Muscle layer of duodenum (tissue), 2 donors: ENCODE data around the gene CASP9.
"Not testable (repeated sequence)": the region's sequence is repeated elsewhere in the genome, so short reads cannot be mapped to it uniquely, and the experiment has no call there.

Experiments used
- H3K27ac ChIP-seq: one replicate; pipeline ENCODE4 v1.7.0; 2013; ENCODE audit warnings: mild to moderate bottlenecking, low read length
- H3K27me3 ChIP-seq: one replicate; pipeline ENCODE4 v1.7.0; 2013; ENCODE audit warnings: low read depth, mild to moderate bottlenecking, control low read depth, low read length
- H3K36me3 ChIP-seq, 2 donors: one replicate each; pipeline ENCODE4 v1.7.0; 2013; ENCODE audit warnings: low read length in 2 of 2, control low read depth in 1 of 2, mild to moderate bottlenecking in 1 of 2; ENCODE audit not compliant: insufficient read depth in 2 of 2, control insufficient read depth in 1 of 2
- H3K4me1 ChIP-seq, 2 donors: one replicate each; pipeline ENCODE4 v1.7.0; 2013; ENCODE audit warnings: low read length in 2 of 2, mild to moderate bottlenecking in 2 of 2, control low read depth in 1 of 2, moderate library complexity in 1 of 2; ENCODE audit not compliant: insufficient read depth in 2 of 2, control insufficient read depth in 1 of 2
- H3K4me3 ChIP-seq, 2 donors: one replicate each; pipeline ENCODE4 v1.7.0; 2013; ENCODE audit warnings: low read length in 2 of 2, low read depth in 1 of 2, mild to moderate bottlenecking in 1 of 2
- H3K9me3 ChIP-seq, 2 donors: one replicate each; pipeline ENCODE4 v1.7.0; 2013; ENCODE audit warnings: low read length in 2 of 2, control low read depth in 1 of 2, mild to moderate bottlenecking in 1 of 2; ENCODE audit not compliant: control insufficient read depth in 1 of 2
- donor health status: healthy.

The CASP9 gene

DNA sequence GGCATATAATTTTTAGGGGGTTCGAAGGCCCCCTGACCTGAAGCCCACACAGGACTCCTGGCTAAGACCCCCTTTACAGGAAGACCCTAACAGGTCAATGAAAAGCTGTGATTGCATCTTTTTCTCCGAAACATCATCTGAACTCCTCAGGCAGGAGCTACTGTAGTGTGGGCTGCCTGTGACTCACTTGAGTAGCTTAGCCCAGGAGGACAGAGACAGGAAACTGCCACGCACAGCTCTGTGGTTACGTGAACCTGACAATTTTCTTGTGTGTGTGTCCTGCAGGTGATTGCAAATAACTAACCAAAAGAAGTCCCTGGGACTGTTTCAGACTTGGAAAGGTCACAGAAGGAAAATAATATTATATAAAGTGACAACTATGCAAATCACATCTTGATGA lies 33.0 kb downstream of the CASP9 start:
- not testable (repeated sequence) for H3K9me3 ChIP-seq, H3K27ac ChIP-seq, H3K27me3 ChIP-seq, H3K4me3 ChIP-seq, H3K4me1 ChIP-seq
- peaks cover 14 to 38% of the 10 kb centered on the region in 2 donors for H3K36me3 ChIP-seq

DNA sequence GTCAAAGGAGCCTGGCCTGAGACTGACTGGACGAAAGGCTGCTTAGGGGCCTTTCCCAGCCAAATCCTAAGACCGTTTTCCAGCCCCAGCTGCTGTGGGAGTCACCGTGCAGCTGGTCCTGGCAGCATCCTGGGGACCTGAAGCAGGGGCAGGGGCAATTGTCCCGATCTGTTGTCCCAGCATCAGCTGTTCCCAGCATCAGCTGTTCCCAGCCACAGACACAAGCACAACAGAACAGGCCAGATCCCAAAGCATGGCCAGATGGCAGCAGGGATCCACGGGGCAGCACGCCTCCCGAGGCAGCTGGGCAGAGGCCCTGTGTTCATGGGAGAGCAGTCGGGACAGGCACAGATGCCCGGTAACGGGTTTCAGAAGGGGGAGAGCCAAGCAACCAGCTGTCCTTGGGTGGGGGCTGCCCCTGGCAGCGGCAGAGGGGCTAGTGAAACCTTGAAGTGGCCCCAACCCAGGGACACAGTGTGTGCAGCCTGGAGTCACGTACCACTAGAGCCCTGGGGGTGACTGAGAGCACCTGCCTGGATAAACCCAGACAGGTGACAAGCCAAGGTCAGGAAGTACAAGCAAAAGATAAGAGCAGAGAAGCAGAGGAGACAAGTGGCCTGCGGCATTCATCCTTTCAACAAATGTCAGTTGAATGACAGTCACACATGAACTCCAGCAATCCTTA lies 34.8 kb downstream of the CASP9 start:
- Histone ChIP-seq H3K4me3 (no peak overlapping the region), H3K9me3 (no peaks in the 10 kb centered on the region), H3K27ac (no peak overlapping the region), H3K36me3 (peaks cover 10 to 33% of the 10 kb centered on the region in 2 donors), H3K27me3 (no peaks in the 10 kb centered on the region), H3K4me1 (no peaks in the 10 kb centered on the region)

DNA sequence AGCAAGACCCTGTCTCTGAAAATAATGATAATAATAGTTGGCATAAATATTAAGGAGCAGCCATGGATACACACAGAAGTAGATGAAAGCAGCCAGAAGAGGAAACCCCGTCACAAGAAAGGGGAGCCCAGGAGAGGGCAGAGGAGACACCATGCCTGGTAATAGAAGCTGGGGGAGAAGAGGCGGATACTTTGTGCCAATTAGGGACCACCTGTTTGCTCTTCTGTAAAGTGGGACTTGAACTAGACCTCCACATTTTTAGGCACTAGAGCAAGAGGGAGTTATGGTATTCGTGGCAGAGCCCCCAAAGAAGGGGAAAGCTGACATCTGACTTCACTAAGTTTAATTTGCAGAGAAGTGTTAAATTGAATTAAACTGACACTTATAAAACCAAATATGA lies 35.6 kb downstream of the CASP9 start:
- Histone ChIP-seq H3K4me3 (no peak overlapping the region), H3K27me3 (no peaks in the 10 kb centered on the region), H3K36me3 (peaks cover 4 to 24% of the 10 kb centered on the region in 2 donors), H3K9me3 (no peaks in the 10 kb centered on the region), H3K4me1 (no peaks in the 10 kb centered on the region), H3K27ac (no peak overlapping the region)

DNA sequence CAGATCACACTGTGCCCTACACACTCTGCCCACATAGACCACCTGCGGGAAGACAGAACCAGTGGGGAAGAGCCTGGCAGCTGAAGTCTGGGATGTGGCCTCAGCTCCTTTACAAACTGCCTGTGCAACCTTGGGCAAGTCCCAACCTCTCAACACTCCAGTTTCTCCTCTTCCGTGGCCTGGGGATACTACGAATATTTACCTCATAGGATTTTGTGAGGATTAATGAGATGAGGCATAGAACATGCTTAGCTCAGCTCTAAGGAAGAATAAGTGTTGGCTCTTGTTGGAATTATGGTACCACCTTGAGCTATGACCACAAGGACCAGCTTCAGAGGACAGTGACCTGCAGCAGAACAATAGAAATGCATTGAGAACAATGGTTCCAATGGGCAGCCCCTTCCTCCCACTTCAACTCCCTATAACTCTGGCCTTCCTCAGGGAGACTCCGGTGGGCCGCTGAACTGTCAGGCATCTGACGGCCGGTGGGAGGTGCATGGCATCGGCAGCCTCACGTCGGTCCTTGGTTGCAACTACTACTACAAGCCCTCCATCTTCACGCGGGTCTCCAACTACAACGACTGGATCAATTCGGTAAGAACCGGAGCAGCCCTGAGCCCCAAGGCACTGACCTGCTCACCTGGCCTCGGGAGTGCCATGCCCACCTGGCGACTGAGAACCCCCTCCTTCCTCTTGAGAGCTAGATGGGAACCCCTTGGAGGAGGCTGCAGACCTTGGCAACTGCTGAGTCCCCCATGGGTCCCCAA lies 37.0 kb downstream of the CASP9 start:
- not testable (repeated sequence) for H3K27ac ChIP-seq, H3K4me3 ChIP-seq, H3K4me1 ChIP-seq, H3K9me3 ChIP-seq, H3K27me3 ChIP-seq
- peaks cover 4 to 12% of the 10 kb centered on the region in 2 donors for H3K36me3 ChIP-seq

DNA sequence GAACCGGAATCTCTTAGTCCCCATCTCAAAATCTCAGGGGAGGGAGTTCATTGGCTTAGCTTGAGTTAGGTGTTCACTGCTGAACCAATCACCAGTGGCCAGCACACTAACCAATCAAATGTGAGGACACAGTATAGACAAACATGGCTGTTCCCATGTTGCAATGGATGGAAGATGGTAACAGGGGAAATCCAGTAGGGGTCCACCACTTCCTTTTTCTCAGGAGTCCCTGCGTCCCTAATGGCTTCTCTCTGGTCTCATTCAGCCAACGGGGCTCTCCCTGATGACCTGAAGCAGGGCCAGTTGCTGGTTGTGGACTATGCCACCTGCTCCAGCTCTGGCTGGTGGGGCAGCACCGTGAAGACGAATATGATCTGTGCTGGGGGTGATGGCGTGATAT lies 38.4 kb downstream of the CASP9 start:
- H3K36me3 ChIP-seq, result peaks cover 0 to 12% of the 10 kb centered on the region in 2 donors
- H3K4me1 ChIP-seq, result no peaks in the 10 kb centered on the region
- no peak overlapping the region for H3K27ac ChIP-seq
- no peaks in the 10 kb centered on the region for H3K27me3 ChIP-seq
- no peaks in the 10 kb centered on the region for H3K9me3 ChIP-seq
- H3K4me3 ChIP-seq, result no peak overlapping the region

DNA sequence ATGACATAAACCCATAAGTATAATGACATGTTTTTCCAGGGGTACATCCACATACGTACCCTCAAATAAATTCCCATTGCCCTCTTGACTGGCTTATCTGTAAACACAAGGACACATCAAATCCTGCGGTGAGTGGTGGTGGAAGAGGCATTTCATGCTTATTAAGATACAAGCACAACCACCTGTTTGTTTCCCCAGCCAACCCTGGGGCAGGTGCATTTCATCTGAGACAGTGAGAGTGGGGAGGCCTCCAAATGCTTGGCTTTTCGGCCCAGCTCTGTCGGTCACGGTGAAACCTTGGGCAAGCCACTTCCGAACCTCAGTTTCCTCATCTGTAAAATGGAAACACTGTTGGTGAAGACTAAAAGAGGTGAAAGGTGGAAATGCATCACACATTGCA lies 39.6 kb downstream of the CASP9 start:
- not testable (repeated sequence) for H3K4me3 ChIP-seq, H3K27me3 ChIP-seq, H3K4me1 ChIP-seq, H3K9me3 ChIP-seq, H3K27ac ChIP-seq
- H3K36me3 ChIP-seq, result peaks cover 0 to 12% of the 10 kb centered on the region in 2 donors

DNA sequence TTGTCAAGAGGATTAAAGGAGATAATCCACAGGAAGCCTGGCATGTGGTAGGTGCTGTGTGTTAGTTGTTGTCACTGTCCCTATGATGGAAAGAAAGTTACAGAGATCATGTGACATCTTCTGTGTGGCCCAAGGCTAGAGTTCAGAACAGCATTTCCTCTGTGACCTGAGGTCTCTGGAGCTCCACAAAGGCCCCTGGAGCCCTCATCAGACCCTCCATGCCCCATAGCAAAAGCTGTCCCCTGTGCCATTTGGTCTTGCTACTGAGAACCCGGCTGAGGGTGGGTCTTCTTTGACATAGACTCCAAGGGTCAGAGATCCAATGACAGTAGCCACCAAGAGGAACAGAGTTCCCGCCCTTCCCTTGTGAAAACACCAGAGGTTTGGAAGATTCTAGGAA lies 40.0 kb downstream of the CASP9 start:
- Histone ChIP-seq H3K36me3 (peaks cover 0 to 12% of the 10 kb centered on the region in 2 donors), H3K4me1 (no peaks in the 10 kb centered on the region), H3K9me3 (no peaks in the 10 kb centered on the region), H3K27me3 (no peaks in the 10 kb centered on the region), H3K4me3 (no peak overlapping the region), H3K27ac (no peak overlapping the region)

DNA sequence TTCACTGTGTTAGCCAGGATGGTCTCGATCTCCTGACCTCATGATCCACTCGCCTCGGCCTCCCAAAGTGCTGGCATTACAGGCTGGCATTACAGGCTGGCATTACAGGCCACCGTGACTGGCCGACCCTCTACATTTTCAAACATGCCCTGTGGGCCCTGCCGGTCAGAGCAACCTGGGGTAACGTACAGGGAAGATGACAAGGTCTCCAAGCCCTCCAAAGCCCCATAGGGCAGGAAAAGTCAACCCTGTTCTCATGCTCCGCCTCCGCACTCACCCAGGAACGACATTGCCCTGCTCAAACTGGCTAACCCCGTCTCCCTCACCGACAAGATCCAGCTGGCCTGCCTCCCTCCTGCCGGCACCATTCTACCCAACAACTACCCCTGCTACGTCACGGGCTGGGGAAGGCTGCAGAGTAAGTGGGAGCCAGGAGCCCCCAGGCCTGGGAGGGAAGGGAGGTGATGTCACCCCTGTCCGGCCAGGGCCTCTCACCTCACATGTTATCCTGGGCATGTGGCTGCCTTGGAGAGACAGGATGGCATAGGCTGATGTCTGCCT lies 41.0 kb downstream of the CASP9 start:
- not testable (repeated sequence) for H3K9me3 ChIP-seq, H3K4me1 ChIP-seq, H3K27me3 ChIP-seq, H3K4me3 ChIP-seq, H3K27ac ChIP-seq
- H3K36me3 ChIP-seq, result peaks cover 0 to 12% of the 10 kb centered on the region in 2 donors

DNA sequence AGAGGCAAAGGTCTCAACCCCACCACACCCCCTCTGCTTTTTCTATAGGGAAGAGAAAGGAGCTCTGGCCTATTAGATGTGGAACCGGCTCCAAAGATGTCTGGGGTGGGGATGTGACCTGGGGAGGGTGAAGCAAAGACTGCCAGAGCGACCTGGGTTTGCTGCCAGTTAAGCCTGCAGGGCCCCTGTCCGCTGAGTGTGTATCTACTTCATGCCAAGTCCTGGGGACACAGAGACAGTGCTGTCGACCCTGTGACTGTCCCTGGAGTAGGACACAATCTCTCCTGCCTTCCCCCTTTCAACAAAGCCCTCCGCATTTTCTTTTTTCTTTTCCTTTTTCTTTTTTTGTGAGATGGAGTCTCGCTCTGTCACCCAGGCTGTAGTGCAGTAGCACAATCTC lies 41.6 kb downstream of the CASP9 start:
- not testable (repeated sequence) for H3K27ac ChIP-seq, H3K9me3 ChIP-seq, H3K4me3 ChIP-seq, H3K27me3 ChIP-seq, H3K4me1 ChIP-seq
- H3K36me3 ChIP-seq, result peaks cover 0 to 12% of the 10 kb centered on the region in 2 donors

DNA sequence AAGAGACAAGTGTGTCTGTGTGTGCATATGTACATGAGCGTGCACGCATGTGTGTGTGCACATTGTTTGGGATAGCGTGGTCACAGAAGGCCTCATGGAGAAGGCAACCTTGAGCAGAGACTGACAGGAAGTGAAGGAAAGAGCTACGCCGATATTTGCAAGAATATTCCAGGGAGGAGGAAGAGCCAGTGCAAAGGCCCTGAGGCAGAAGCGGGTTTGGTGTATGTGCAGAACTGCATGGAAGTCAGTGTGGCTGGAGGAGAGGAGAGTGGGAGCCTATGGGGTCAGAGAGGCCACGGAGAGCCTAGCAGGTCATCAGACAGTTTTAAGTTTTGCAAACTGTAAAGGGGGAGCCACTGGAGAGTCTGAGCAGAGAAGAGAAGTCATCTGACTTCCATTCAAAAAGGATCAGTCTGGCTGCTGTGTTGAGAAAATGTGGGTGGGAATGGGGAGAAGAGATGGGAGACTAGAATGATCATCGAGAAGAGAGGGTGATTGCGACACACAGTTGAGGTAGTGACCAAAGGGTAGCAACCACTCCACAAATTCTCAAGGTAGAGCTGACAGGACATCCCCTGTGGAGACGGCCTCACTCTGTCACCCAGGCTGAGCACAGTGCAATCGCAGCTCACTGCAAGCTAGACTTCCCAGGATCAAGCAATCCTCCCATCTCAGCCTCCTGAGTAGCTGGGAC lies 44.2 kb downstream of the CASP9 start:
- H3K27ac ChIP-seq, result no peak overlapping the region
- H3K9me3 ChIP-seq, result no peaks in the 10 kb centered on the region
- no peaks in the 10 kb centered on the region for H3K4me1 ChIP-seq
- H3K36me3 ChIP-seq, result no peaks in the 10 kb centered on the region
- no peak overlapping the region for H3K4me3 ChIP-seq
- H3K27me3 ChIP-seq, result no peaks in the 10 kb centered on the region

DNA sequence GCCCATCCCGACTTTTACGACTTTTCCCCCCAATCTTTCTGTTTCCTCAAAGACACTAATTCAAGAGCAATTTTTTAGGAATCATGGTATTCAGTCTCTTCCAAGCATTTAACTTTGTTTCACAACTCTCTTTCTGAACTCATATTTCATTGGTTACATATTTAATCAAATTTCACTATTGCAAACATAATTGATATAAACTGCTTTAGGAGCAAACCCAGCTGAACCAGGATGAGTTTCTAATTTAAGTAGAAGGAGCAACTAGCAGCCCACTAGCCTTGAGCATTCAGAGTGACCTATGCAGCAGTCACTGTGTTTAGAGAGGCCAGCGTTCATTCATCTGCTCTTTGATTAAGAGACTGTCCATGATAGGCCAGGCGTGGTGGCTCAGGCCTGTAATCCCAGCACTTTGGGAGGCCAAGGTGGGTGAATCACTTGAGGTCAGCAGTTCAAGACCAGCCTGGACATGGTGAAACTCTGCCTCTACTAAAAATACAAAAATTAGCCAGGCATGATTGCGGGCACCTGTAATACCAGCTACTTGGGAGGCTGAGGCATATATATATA lies 46.3 kb downstream of the CASP9 start:
- Histone ChIP-seq H3K9me3 (no peaks in the 10 kb centered on the region), H3K4me1 (no peaks in the 10 kb centered on the region), H3K27ac (no peak overlapping the region), H3K27me3 (no peaks in the 10 kb centered on the region), H3K4me3 (no peak overlapping the region), H3K36me3 (no peaks in the 10 kb centered on the region)
